ENCODE results near the gene BARHL2.

The BARHL2 gene

DNA sequence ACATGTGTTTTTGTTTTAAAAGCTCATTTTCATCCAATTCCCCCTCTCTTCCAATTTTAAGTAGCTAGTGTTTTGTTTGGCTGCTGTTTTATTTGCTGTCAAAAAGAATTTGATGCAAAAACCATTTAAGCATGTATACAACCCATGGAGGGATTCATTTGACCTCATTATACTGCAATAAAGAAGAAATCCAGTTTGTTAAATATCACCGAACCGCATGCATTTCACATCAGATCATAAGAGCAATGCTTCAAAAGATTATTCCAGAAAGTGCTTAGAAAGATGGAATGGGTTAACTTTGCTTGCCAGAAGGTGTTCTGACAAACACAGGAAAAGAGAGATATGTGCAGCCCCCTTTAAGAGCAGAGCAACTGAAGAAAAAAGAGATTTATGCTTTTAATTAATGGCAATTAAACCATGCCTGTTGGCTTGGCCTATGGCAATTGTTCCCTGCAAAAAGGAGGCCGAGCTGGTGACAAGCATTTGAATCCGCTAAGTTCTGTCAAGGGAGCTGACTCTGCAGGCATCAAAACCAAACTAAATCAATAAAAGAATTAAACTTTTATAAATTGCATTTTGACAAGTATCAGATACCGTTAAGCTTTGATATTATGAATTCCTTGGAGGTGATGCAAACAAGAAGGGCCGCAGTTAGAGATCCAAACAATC lies 14.4 kb upstream of the BARHL2 start:
- DNase-seq (ENCODE audit: low read depth, low spot score), result no peak
- Histone ChIP-seq H3K9me3 (ENCODE audit: control insufficient read depth, insufficient read depth, low read length) (no peaks in the 10 kb centered on the region), H3K4me1 (ENCODE audit: control insufficient read depth, insufficient read depth, low read length) (no peaks in the 10 kb centered on the region; the same call in 1 of the 2 replicates), H3K36me3 (ENCODE audit: control insufficient read depth, insufficient read depth, low read length) (no peaks in the 10 kb centered on the region), H3K27ac (ENCODE audit: low read length) (no peak overlapping the region), H3K27me3 (ENCODE audit: control insufficient read depth, insufficient read depth, low read length) (peaks cover 50% of the 10 kb centered on the region), H3K4me3 (ENCODE audit: low read length) (no peak overlapping the region)
- WGBS (ENCODE audit: insufficient coverage, insufficient read length), result no CpG with 5 or more reads among the region's 6 CpGs

DNA sequence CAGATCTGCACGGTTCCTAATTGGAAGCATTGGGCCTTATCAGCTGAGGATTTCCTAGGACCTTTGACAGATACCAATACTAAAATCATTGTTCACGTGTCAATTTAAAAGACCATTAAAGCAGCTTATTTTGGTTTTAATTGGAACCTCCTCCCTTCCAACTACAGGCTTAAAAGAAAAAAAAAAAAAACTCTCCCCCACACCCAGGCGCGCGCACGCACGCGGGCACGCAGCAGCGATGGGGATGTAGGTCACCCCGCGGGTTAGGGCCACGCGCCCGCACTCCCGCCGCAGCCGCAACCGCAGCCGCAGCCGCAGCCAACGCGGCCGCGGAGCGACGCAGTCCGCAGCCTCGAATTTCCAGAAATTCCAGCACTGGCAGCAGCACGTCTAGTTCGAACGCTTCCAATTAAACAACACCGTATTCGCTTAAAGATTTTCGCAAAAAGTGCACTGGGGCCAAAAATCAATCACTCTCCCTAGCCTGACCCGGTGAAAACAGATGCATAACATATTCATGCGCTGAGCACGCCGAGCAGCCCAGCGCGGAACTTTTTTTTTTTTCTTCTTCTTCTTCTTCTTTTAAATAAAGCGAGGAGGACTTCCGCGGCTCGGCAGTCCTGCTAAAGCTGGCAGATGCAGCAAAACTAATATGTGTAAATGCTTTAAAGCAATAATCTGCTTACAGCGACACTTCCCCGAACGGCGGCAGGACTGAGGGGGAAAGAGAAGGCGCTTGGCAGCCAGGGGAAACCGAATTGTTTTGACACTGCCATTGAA lies 13.3 kb upstream of the BARHL2 start:
- no CpG with 5 or more reads among the region's 51 CpGs for WGBS (ENCODE audit: insufficient coverage, insufficient read length)
- H3K4me3 ChIP-seq (ENCODE audit: low read length), result peak overlapping the region; percentile 23; the same call in 1 of the 2 replicates
- no peak overlapping the region for H3K27ac ChIP-seq (ENCODE audit: low read length)
- H3K9me3 ChIP-seq (ENCODE audit: control insufficient read depth, insufficient read depth, low read length), result no peaks in the 10 kb centered on the region
- H3K27me3 ChIP-seq (ENCODE audit: control insufficient read depth, insufficient read depth, low read length), result peaks cover 61% of the 10 kb centered on the region
- H3K4me1 ChIP-seq (ENCODE audit: control insufficient read depth, insufficient read depth, low read length), result peaks cover 3% of the 10 kb centered on the region
- no peaks in the 10 kb centered on the region for H3K36me3 ChIP-seq (ENCODE audit: control insufficient read depth, insufficient read depth, low read length)
- DNase-seq (ENCODE audit: low read depth, low spot score), result no peak

DNA sequence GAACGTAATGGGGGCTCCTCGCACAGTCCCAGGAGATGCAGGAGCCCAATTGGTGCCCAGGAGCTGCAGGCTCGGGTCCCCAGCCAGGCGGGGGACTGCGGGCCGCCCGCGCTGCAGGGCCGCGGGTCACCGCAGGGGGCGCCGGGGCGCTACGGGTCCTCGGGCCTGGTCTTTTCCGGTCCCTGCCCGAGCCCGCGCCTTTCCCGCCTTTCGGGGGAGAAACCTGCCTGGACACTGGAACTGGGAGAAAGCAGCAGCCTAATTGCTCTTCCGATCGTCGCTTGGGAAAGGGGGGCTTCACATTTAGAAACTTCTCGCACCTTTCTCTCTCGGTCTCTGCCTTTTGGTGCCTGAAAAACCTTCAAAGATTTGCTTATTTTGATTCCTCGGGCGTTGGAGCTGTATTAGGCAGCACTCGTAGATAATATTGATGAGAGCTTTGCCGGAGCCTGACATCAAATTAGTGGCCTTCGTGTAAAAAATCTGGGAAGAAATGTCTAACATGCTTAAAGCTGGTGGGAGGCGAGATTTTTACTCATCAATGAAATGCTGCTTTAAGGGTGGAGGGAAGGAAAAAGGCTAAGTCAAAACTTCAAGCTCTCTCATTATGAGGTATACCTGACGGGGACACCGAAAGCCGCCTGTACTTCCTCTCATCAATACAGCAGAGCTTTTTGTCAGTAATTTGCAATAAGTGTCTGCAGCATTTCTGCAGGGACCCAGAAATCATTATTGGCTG lies 12.6 kb upstream of the BARHL2 start:
- Histone ChIP-seq H3K36me3 (ENCODE audit: control insufficient read depth, insufficient read depth, low read length) (no peaks in the 10 kb centered on the region), H3K4me3 (ENCODE audit: low read length) (no peak overlapping the region), H3K4me1 (ENCODE audit: control insufficient read depth, insufficient read depth, low read length) (peaks cover 3% of the 10 kb centered on the region), H3K27ac (ENCODE audit: low read length) (no peak overlapping the region), H3K9me3 (ENCODE audit: control insufficient read depth, insufficient read depth, low read length) (no peaks in the 10 kb centered on the region), H3K27me3 (ENCODE audit: control insufficient read depth, insufficient read depth, low read length) (peaks cover 68% of the 10 kb centered on the region)
- no peak for DNase-seq (ENCODE audit: low read depth, low spot score)
- no CpG with 5 or more reads among the region's 36 CpGs for WGBS (ENCODE audit: insufficient coverage, insufficient read length)

DNA sequence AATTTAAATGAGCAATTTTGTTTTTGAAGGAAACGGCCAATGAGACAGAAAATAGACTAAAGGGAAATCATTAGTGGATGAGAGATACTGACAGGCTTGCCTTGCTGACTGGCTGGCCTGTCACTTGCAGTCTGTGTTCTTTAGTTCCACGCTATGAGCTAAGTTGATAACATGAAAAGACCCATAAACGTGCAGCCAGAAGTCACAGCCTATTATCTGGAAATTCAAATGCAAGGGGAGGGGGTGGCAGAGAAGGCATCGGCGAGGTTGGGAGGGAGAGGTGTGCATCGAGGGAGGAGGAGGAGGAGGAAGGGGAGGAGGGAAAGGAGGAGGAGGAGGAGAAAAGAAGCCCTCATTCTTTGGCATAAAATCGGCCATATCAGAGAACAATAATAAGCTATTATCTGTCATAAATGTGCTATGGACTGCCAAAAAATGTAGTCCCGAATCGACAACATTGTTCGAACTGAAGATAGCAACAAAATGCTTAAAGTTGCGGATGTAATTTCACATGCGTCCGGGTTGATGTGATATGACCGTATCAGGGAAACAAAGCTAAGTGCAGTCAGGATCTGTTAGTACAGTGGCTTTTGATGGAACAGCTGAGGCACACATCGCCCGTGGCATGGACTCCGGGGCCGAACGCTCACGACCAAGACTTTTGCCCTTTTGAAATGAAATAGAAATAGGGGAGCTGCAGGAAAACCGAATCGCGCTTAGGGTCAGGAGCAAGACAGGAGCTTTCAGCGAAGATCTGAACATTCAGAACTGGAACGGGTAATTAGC lies 11.6 kb upstream of the BARHL2 start:
- Histone ChIP-seq H3K36me3 (ENCODE audit: control insufficient read depth, insufficient read depth, low read length) (no peaks in the 10 kb centered on the region), H3K27ac (ENCODE audit: low read length) (no peak overlapping the region), H3K9me3 (ENCODE audit: control insufficient read depth, insufficient read depth, low read length) (no peaks in the 10 kb centered on the region), H3K27me3 (ENCODE audit: control insufficient read depth, insufficient read depth, low read length) (peaks cover 78% of the 10 kb centered on the region), H3K4me3 (ENCODE audit: low read length) (no peak overlapping the region), H3K4me1 (ENCODE audit: control insufficient read depth, insufficient read depth, low read length) (peaks cover 5% of the 10 kb centered on the region)
- DNase-seq (ENCODE audit: low read depth, low spot score), result no peak
- WGBS (ENCODE audit: insufficient coverage, insufficient read length), result no CpG with 5 or more reads among the region's 25 CpGs

DNA sequence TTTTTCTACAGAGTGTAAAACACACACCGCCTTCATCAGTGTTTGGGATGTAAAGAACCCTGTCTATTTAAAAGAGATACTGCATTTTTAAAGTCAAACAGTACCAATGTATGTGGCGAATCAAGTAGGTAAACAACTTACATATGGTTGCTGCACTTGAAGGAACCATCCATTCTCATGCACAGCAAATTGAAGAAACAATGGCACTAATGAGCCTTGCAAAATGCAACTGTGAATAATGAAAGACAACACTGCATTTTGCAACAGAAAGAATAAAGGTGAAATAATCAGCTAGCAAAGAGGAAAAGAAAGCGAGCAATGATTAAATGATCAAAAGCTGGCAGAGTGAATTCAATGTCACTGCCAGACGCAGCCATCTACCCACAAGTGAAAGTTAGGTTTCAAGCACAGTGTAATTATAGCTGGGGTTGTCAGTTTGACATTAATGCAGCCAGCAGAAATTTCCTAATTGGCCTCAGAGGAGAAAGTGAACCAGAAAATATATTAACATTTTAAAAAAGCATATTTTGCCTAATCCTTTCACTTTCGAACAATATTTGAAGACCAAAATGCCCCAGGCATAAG lies 10.9 kb upstream of the BARHL2 start:
- H3K27me3 ChIP-seq (ENCODE audit: control insufficient read depth, insufficient read depth, low read length), result peaks cover 84% of the 10 kb centered on the region
- no peak for DNase-seq (ENCODE audit: low read depth, low spot score)
- no peak overlapping the region for H3K27ac ChIP-seq (ENCODE audit: low read length)
- H3K4me3 ChIP-seq (ENCODE audit: low read length), result no peak overlapping the region
- no peaks in the 10 kb centered on the region for H3K9me3 ChIP-seq (ENCODE audit: control insufficient read depth, insufficient read depth, low read length)
- H3K4me1 ChIP-seq (ENCODE audit: control insufficient read depth, insufficient read depth, low read length), result peaks cover 5% of the 10 kb centered on the region
- no CpG with 5 or more reads among the region's 5 CpGs for WGBS (ENCODE audit: insufficient coverage, insufficient read length)
- H3K36me3 ChIP-seq (ENCODE audit: control insufficient read depth, insufficient read depth, low read length), result no peaks in the 10 kb centered on the region

DNA sequence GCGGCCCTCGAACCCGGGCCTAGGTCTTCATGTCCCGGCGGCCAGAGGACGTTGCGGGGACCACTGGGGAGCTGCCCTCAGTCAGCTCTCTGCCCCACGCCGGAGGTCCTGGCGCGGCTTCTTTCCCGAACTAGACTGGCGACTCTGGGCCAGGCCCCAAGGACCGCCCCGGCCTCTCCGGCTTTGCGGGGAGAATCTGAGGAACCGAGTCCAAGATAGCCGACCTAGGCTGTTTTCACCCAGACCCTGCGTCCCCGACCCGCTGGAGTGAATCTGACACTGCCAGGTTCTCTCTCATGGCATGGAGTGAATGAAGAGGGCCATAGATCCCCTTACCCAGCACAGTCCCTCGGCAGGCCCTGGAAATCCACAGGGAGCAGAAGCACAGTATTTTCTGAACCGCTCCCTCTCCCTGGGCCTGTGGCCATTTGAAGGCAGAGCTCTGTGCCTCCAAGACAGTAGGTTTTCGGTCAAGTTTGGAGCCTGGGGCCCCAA lies 9.9 kb upstream of the BARHL2 start:
- no peaks in the 10 kb centered on the region for H3K36me3 ChIP-seq (ENCODE audit: control insufficient read depth, insufficient read depth, low read length)
- peaks cover 5% of the 10 kb centered on the region for H3K4me1 ChIP-seq (ENCODE audit: control insufficient read depth, insufficient read depth, low read length)
- peaks cover 90% of the 10 kb centered on the region for H3K27me3 ChIP-seq (ENCODE audit: control insufficient read depth, insufficient read depth, low read length)
- no CpG with 5 or more reads among the region's 25 CpGs for WGBS (ENCODE audit: insufficient coverage, insufficient read length)
- no peak overlapping the region for H3K27ac ChIP-seq (ENCODE audit: low read length)
- no peaks in the 10 kb centered on the region for H3K9me3 ChIP-seq (ENCODE audit: control insufficient read depth, insufficient read depth, low read length)
- no peak overlapping the region; the same call in 1 of the 2 replicates for H3K4me3 ChIP-seq (ENCODE audit: low read length)
- DNase-seq (ENCODE audit: low read depth, low spot score), result no peak

DNA sequence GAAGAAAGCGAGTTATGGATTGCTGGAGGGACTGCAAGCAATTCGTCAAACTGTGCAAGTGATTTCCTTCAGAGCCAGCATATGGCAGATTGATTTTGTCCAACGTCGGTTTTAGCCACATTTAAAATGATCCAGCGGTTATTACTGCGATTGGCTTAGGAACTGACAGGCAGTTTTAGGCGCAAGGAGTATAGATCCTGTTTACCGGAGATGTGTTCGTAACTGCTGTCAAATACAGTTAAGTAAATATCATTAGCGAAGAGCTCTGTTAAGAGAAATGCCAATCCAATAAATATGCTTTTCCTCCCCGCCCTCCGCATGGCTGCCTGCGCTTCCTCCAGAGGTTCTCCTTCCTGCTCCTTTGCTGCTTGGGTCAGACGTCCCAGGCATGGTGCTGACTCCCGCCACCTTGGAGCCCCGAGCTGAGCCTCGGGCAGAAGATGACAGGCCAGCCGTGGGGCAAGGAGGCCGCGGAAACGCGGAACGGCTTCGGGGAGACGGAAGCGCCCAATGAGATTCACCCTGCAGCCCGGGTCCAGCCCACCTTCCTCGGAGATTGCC lies 9.4 kb upstream of the BARHL2 start:
- no peak for DNase-seq (ENCODE audit: low read depth, low spot score)
- Histone ChIP-seq H3K36me3 (ENCODE audit: control insufficient read depth, insufficient read depth, low read length) (no peaks in the 10 kb centered on the region), H3K9me3 (ENCODE audit: control insufficient read depth, insufficient read depth, low read length) (no peaks in the 10 kb centered on the region), H3K27ac (ENCODE audit: low read length) (no peak overlapping the region), H3K4me3 (ENCODE audit: low read length) (no peak overlapping the region; the same call in 1 of the 2 replicates), H3K4me1 (ENCODE audit: control insufficient read depth, insufficient read depth, low read length) (peaks cover 5% of the 10 kb centered on the region), H3K27me3 (ENCODE audit: control insufficient read depth, insufficient read depth, low read length) (peaks cover 87% of the 10 kb centered on the region)
- WGBS (ENCODE audit: insufficient coverage, insufficient read length), result no CpG with 5 or more reads among the region's 28 CpGs

DNA sequence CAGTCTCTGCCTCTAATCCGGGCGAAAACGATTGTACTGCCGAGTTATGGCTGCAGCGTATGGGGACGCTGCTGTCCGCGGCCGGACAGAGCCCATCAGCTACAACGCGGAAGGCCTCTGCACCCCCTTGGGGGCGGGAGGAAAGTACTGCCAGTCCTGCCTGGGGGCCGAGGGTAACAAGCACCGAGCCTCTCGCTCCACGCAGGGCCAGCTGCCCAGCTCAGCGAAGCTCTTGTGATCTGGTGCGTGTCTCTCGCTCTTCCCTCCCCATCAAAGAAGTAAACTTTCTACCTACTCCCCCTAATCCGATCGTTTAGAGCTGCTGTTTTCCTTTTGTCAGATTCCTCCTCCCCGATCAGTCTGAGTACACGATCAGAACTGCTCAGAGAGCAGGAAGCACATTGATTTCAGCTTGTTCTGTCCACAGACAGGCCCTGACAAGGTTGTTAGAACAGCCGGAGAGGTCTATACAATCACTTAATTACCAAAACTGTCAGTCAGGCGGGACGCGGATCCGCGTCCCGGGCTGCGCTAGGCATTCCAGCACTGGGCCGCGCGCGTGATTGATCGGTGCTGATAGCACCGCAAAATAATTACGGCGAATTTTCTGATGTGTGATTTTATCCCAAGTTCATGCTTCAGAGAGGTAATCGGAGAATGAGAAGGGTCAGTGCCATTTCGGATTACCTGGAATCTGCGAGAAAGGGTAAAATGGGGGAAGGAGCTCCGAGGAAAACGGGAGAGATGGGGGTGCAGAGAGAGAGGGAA lies 8.7 kb upstream of the BARHL2 start:
- Histone ChIP-seq H3K9me3 (ENCODE audit: control insufficient read depth, insufficient read depth, low read length) (no peaks in the 10 kb centered on the region), H3K27me3 (ENCODE audit: control insufficient read depth, insufficient read depth, low read length) (peaks cover 83% of the 10 kb centered on the region), H3K27ac (ENCODE audit: low read length) (no peak overlapping the region), H3K4me3 (ENCODE audit: low read length) (peak overlapping the region; percentile 2; the same call in 1 of the 2 replicates), H3K36me3 (ENCODE audit: control insufficient read depth, insufficient read depth, low read length) (no peaks in the 10 kb centered on the region), H3K4me1 (ENCODE audit: control insufficient read depth, insufficient read depth, low read length) (peaks cover 5% of the 10 kb centered on the region)
- WGBS (ENCODE audit: insufficient coverage, insufficient read length), result no CpG with 5 or more reads among the region's 44 CpGs
- no peak for DNase-seq (ENCODE audit: low read depth, low spot score)
